ENCODE measurements around the gene EYA2. TPM values are rescaled to one million over a fixed set of nuclear protein-coding genes. Genes with fewer than 3 reads are reported as not detected.
A peak's percentile ranks its signal among the peaks of the same experiment; 100 is the strongest.

EYA2 gene
- total RNA-seq, 4 donors from 2014 or later: 9.9 to 20.1 (median 13.8) TPM

DNA sequence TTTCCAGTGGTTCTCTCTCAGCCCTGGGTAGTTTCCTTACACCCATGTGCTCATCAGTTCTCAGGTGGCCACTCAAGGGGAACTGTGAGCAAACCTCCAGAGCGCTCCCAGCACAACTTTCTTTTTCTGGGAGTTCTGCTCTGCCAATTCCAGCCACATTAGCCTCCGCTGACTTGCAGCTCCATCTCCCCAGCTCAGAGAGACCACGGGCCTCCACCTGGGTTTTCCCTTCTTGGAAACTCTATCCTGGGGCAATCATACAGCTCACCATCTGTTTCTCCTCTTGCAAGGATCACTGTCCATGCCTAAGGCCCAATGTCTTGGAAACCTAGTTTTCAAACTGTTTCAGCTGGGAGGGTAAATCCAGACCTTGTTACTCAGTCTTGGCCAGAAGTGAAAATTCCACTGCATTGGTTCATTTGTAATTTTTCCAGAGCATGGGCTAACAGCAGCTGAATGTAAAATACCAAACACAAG lies 129.9 kb downstream of the EYA2 start:
- intact Hi-C loops (cut with DNase I): no loop called here
- Histone ChIP-seq H3K36me3 (no peaks in the 10 kb centered on the region), H3K27me3 (no peaks in the 10 kb centered on the region), H3K27ac (peak overlapping the region; percentile 68 to 81 (median 76)), H3K4me3 (replicated peaks in 1 of 3) (no peak overlapping the region), H3K9me3 (no peaks in the 10 kb centered on the region), H3K4me1 (peaks cover 36 to 57% of the 10 kb centered on the region in 2 donors)
- WGBS, 2 donors: 28 to 31% methylated on average over 3 of the region's 3 CpGs
- TF ChIP-seq, protein P1, sequence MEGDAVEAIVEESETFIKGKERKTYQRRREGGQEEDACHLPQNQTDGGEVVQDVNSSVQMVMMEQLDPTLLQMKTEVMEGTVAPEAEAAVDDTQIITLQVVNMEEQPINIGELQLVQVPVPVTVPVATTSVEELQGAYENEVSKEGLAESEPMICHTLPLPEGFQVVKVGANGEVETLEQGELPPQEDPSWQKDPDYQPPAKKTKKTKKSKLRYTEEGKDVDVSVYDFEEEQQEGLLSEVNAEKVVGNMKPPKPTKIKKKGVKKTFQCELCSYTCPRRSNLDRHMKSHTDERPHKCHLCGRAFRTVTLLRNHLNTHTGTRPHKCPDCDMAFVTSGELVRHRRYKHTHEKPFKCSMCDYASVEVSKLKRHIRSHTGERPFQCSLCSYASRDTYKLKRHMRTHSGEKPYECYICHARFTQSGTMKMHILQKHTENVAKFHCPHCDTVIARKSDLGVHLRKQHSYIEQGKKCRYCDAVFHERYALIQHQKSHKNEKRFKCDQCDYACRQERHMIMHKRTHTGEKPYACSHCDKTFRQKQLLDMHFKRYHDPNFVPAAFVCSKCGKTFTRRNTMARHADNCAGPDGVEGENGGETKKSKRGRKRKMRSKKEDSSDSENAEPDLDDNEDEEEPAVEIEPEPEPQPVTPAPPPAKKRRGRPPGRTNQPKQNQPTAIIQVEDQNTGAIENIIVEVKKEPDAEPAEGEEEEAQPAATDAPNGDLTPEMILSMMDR (IDR thresholded peaks at IDR 0.05): no peak
- TF ChIP-seq POLR2A (IDR thresholded peaks at IDR 0.05): no peak
- DNase-seq: peak; percentile 85 to 89

DNA sequence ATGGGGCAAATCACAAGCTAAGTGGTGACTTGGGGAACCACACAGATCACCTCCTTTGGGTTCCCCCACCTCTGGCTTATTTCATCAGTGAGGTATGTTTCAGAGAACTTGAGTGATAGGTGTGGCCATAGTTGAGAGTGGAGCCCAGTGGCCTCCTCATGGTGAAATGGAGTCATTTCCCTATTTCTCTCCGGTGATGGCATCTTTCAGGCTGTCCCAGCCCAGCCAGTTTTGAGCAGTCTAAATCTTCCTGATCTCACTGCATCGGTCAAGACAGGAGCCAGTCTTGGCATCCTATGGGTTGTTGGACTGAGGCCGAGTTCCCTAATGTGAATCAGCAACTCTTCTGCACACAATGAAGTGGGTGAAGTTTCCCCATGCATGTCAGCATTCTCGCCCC lies 132.4 kb downstream of the EYA2 start:
- WGBS, 2 donors: 42 to 64% methylated on average over 4 of the region's 4 CpGs
- peak; percentile 85 to 93 for DNase-seq
- H3K27ac ChIP-seq: peak overlapping the region; percentile 8 to 81 (median 17)
- H3K9me3 ChIP-seq: no peaks in the 10 kb centered on the region
- H3K36me3 ChIP-seq: no peaks in the 10 kb centered on the region
- no peak for TF ChIP-seq POLR2A (IDR thresholded peaks at IDR 0.05)
- TF ChIP-seq, protein P1 (IDR thresholded peaks at IDR 0.05): peak in 1 of 6 experiments; percentile 16
- intact Hi-C loops (cut with DNase I): no loop called here
- no peaks in the 10 kb centered on the region for H3K27me3 ChIP-seq
- H3K4me3 ChIP-seq (replicated peaks in 1 of 3): no peak overlapping the region
- H3K4me1 ChIP-seq: peaks cover 28 to 44% of the 10 kb centered on the region in 2 donors

DNA sequence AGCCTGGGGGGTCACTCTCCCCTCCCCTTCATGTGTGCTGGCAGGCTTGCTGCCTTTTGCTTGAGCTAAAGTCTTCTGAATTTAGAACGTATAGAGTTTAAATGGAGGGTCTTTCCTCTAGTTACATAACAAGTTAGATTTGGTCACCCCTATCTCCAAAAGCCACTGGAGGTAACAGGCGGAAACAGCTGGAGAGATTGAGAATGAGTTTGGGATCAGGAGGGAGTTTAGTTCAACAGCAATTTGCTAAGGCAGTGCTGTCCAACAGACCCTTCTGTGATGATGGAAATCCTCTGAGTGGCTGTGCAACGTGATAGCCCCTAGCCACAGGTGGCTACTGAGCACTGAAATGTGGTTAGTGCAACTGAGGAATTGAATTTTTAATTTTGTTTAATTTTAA lies 132.8 kb downstream of the EYA2 start:
- H3K27ac ChIP-seq: peak overlapping the region; percentile 8 to 81 (median 17)
- no peak overlapping the region for H3K4me3 ChIP-seq (replicated peaks in 1 of 3)
- no peak for DNase-seq
- H3K36me3 ChIP-seq: no peaks in the 10 kb centered on the region
- intact Hi-C loops (cut with DNase I): no loop called here
- H3K9me3 ChIP-seq: no peaks in the 10 kb centered on the region
- H3K4me1 ChIP-seq: peaks cover 28 to 44% of the 10 kb centered on the region in 2 donors
- TF ChIP-seq, protein P1 (IDR thresholded peaks at IDR 0.05): no peak
- TF ChIP-seq POLR2A (IDR thresholded peaks at IDR 0.05): no peak
- no peaks in the 10 kb centered on the region for H3K27me3 ChIP-seq
- 70 to 87% methylated on average over 3 of the region's 3 CpGs for WGBS, 2 donors

DNA sequence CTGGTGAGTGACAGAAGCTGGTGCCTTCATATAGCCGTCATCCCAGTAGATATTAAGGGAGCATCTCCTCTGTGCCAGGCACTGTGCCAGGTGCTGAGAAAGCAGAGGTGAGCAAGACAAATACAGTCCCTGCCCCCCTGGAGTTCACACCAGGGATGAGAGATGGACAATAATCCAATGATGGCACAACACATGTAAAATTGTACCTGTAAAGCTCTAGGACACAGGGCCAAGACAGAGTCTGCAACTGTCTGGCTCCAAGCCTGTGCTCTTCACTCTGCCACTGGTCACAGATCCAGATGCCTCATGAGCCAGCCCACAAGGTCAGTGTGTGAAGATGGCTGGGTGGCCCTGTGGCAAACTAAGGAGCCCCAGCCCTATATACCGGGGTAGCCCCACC lies 133.8 kb downstream of the EYA2 start:
- TF ChIP-seq, protein P1 (IDR thresholded peaks at IDR 0.05): no peak
- TF ChIP-seq POLR2A (IDR thresholded peaks at IDR 0.05): no peak
- intact Hi-C loops (cut with DNase I): no loop called here
- Histone ChIP-seq H3K4me1 (peaks cover 26 to 41% of the 10 kb centered on the region in 2 donors), H3K36me3 (no peaks in the 10 kb centered on the region), H3K27me3 (no peaks in the 10 kb centered on the region), H3K9me3 (no peaks in the 10 kb centered on the region), H3K27ac (no peak overlapping the region), H3K4me3 (replicated peaks in 1 of 3) (no peak overlapping the region)
- DNase-seq: no peak
- 92 to 96% methylated on average over 2 of the region's 2 CpGs for WGBS, 2 donors

DNA sequence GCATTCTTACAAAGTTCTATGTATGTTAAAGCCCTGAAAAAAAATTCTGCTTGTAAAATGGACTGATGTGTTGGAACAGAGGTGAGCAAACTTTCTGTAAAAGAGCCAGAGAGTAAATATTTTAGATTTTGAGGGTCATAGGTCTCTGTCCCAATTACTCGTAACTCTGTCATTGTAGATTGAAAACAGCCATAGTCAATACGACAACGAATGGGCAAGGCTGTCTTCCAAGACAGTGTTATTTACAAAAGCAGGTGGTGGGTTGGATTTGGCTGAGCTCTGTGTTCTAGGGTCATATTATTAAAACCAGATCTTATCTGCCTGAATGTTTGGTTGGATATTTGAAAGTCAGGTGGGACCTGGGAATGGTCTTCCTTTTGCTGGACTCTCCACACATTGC lies 135.2 kb downstream of the EYA2 start:
- no peaks in the 10 kb centered on the region for H3K36me3 ChIP-seq
- no peaks in the 10 kb centered on the region for H3K27me3 ChIP-seq
- TF ChIP-seq, protein P1 (IDR thresholded peaks at IDR 0.05): no peak
- no peak for TF ChIP-seq POLR2A (IDR thresholded peaks at IDR 0.05)
- no peak for DNase-seq
- 80 to 89% methylated on average over 3 of the region's 3 CpGs for WGBS, 2 donors
- intact Hi-C loops (cut with DNase I): no loop called here
- no peak overlapping the region for H3K4me3 ChIP-seq (replicated peaks in 1 of 3)
- no peak overlapping the region for H3K27ac ChIP-seq
- peaks cover 14 to 27% of the 10 kb centered on the region in 2 donors for H3K4me1 ChIP-seq
- no peaks in the 10 kb centered on the region for H3K9me3 ChIP-seq
